GM19468 (cell line): ENCODE results near the gene BOLA2B.
"Not testable (repeated sequence)": the region's sequence is repeated elsewhere in the genome, so short reads cannot be mapped to it uniquely, and the experiment has no call there.

Source experiments
- ATAC-seq: cut with Tn5 transposase; IDR thresholded peaks from one replicate; pipeline ENCODE4 v1.9.1; 2021; ENCODE audit warnings: mild to moderate bottlenecking, moderate library complexity, moderate number of reproducible peaks; ENCODE audit not compliant: unreplicated experiment; ENCODE audit errors: extremely low read depth

Gene BOLA2B

DNA sequence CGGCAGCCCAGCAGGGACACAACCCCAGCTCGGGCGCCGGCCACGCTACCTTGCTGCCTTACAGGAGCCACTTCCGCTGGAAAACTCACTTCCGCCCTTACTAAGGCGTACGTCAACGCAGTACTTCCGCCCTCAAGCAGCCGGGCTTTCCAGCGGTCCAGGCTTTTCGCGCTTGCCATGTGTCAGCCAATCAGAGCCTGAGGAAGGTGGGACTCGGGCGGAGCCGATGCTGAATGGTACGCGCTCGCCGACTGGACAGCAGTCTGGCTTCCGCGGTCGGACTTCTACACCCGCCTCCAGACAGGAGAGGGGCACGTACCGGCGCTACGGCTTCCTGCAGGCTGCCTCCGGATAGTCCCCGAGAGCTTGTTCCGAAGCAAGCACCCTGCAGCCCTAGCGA is at the start of gene BOLA2B, which contains the start of gene SLX1A:
TSS of gene BOLA2B (minus strand) at position 52 of the 400 bp plus-strand sequence. CDS start 71 bp downstream, outside the sequence.
TSS of gene SLX1A (plus strand) at position 261 of the 400 bp plus-strand sequence. CDS start 210 bp downstream, outside the sequence.
- peak; percentile 90 for ATAC-seq

DNA sequence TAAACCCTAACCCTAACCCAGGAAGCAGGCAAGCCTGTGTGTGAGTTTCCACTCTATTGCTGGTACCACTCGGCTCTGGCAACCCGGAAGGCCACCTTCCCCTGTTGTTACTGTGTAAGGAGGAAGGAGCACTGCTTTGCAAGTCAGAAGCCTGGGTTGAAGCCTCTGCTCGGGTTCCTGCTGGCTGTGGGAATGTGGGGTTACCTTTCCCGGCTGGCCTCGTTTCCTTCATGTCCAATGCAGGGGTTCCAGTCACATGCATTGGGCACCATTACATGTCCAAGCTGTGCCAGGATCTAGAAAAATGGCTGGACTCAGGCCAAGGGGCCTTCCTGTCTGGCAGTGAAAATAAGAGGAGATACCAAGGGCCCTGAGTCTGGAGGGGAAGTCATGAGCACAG is 23.6 kb upstream of the BOLA2B start:
- ATAC-seq = not testable (repeated sequence)

DNA sequence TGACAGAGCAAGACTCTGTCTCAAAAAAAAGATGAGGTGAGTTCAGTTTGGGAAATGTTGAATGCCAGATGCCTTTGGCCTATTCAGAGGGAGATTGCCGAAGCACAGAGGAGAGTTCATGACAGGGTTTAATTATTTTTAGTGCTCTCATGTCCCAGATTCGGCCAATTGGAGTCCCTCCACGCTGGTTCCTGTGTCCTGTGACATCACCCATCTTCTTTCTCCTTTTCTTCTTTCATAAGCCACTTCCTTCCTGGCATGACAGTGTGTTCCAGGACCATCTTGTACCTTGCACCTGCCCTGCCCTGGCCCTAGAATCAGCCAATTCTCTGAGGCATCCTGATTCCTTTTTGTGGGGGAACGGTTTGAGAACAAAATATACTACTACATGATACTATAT is 17.9 kb upstream of the BOLA2B start:
- ATAC-seq = not testable (repeated sequence)

DNA sequence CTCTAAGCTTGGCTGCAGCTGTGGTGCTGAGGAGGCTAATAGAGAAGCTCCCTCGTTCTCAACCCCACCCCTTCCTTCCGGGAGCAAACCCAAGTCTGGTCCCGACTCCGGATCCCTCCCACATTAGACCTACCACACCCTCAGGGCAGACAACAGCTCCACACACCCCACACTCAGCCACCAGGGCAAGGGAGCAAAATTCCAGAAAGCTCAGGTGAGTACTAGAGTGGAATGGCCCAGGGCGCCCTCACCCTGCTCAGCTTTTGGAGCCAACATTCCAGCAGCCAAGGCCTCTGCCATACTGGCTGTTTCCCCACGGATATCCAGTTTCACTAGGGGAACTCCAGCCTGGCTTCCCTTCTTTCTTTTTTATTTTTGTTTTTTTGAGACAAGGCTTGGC is 15.6 kb upstream of the BOLA2B start:
- ATAC-seq = not testable (repeated sequence)

DNA sequence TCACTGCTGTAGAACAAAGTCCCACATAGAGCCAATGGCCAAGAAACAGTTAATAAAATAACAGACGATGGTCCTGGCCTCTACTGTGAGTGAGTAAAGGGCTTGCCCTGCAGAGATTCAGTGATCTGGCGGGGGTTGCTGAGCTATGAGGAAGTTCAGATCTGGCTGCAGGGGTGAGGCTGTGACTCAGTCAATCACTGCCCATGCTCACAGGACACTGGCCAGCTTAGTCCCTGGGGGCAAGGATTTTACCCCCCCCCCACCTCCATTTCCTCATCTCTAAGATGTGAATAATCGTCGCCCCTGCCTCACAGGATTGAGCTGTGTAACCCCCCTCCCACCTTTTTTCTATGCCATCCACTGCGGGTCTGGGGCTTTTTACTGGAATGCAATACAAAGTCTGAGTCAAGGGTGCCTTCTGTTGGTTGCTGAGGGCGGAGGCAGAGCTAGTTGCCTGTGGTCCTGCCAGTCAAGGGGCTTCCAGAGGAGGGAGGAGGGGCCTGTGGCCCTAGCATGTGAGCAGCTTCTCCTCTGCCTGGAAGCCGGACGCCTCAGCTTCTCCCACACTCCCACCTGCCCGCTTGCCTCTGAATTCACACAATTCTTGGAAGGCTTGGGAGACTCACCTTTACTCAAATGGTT is 13.7 kb upstream of the BOLA2B start:
- not testable (repeated sequence) for ATAC-seq

DNA sequence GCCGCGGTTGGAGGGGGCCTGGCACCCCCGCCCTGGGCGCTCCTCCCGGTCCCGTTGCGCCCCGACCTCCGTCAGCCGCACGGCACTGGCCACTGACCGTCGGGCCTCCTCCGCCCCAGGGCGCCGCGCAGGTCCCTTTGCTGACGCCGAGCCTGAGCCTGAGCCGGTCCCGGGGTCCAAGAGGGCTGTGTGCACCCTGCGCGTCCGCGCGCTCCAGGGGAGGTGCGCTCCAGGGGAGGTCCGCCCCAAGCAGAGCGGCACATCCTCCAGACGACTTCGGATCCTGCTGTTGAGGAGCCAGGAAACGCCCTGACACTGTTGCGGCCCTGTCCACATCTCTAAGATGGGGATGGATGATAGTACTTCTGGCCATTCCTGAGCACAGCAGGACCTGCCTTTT is 12.8 kb upstream of the BOLA2B start:
- not testable (repeated sequence) for ATAC-seq

DNA sequence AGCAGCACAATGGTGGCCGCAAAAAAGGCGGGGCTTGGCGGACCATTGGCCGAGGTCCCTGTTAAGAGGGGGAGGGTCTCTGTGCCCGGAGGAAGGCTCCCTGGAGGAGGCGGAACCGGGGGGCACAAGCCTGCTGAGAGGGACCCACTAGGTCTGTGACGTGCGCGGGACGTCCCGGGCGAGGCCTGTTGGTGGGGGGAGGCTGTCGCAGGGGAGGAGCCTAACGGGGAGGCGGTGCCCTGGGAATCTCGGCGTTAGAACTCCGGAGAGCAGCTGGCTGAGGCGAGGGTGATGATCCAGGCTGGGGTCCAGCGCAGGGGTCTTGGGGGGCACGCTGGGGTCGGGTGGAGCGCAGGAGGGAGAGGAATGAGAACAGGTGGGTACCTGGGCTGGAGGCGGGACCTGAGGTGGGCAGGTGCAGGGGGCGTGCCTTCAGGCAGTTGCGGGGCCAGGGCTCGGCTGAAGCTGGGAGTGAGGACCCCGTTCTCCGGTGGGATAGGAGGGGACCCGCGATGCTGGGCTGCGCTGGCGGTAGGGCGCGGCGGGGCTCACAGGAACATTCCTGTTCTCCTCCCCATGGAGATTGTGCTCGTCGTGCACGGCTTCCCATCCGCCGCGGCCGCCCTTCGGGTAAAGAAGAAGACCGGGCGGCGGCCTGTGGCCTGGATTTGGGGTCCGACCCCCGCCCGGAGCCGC is 12.2 kb upstream of the BOLA2B start:
- ATAC-seq = not testable (repeated sequence)

DNA sequence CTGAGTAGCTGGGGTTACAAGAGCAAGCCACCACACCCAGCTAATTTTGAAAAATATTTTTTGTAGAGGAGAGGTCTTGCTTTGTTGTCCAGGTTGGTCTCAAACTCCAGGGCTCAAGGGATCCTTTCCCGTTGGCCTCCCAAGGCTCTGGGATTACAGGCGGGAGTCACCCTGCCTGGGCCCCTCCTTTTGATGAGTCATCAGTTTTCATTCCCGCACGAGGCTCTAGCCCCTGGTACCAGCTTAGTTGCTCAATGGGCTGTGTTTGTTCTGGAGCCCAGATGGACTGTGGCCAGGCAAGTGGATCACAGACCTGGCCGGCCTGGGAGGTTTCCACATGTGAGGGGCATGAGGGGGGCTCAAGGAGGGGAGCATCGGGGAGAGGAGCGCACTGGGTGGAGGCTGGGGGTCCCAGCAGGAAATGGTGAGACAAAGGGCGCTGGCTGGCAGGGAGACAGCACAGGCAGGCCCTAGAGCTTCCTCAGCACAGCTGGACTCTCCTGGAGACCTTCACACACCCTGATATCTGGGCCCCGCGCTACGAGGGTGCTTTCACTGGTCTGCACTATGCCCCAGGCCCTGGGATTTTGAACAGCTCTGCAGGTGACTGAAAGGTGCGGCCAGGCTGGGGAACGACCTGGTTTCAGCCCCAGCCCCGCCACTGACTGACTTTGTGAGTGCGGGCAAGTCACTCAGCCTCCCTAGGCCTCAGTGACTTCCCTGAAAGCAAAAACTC is 6.3 kb upstream of the BOLA2B start:
- not testable (repeated sequence) for ATAC-seq

DNA sequence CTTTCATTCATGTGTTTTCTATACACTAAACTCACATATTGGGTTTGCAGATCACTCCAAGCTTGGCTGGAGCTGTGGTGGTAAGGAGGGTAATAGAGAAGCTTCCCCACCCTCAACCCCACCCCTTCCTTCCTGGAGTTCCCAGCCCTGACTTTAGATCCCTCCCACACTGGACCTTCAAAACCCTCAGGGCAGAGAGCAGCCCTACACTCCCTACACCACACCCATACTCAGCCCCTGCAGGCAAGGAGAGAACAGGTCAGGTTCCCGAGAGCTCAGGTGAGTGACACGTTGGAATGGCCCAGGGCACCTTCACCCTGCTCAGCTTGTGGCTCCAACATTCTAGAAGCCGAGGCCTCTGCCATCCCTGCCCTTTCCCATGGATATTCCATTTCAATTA is 5.6 kb upstream of the BOLA2B start, which contains the start of gene SULT1A3:
TSS of gene SULT1A3 (plus strand) at position 207 of the 400 bp plus-strand sequence. CDS start 1,474 bp downstream, outside the sequence.
- ATAC-seq = not testable (repeated sequence)

DNA sequence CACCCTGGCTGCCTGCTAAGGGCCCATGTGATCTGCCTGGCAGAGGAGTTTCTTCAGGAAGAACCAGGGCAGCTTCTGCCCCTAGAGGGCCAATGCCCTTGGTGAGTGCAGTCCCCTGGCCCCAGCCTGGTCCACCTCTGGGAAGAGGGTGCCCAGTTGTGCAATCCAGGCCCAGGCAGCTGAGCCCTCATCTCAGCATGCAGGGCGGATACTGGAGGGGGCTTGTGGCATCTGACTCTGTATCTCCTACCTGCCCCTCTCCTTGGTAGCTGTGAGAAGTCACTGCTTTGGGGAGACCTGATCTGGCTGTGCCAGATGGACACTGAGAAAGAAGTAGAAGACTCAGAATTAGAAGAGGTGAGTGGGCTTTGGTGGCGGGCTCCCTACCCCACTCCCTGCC is 3.5 kb upstream of the BOLA2B start:
- not testable (repeated sequence) for ATAC-seq

DNA sequence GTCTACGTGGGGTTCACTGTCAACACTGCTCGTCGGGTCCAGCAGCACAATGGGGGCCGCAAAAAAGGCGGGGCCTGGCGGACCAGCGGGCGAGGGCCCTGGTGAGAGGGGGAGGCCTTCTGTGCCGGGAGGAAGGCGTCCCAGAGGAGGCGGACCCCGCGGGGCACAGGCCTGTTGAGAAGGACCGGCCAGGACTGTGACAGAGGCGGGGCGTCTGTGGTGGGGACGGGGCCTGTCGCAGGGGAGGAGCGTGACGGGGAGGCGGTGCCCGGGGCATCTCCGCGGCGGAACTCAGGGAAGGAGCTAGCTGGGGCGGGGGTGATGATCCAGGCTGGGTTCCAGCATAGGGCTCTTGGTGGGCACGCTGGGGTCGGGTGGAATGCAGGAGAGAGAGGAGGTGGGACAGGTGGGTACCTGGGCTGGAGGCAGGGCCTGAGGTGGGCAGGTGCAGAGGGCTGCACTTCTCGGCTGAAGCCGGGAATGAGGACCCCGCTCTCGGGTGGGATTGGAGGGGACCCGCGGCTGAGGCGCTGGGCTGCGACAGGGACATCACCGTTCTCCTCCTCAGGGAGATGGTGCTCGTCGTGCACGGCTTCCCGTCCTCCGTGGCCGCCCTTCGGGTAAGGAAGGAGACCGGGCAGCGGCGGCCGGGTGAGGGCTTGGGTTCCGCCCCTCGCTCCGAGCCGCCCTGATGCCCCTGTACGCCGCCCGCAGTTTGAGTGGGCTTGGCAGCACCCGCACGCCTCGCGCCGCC is 883 bp upstream of the BOLA2B start:
- peak; percentile 15 for ATAC-seq

DNA sequence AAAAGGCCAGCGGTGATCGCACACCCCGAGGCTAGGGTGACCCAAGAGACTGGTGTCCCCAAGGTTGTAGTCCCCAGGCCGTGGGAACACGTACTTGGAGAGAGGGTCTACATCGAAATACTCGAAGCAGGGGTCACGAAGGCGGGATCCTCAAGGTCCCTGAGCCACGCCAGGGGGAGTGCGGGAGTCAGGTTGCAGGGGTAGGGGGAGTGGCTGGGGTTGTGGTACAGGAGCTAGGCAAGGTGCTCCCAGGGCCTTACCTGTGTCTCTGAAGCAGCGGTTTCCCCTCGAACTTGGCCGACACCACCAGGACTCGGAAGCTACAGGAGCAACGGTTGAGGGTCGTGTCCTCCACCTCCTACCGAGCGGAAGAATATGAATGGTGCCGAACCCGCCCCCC is 368 bp downstream of the BOLA2B start:
- not testable (repeated sequence) for ATAC-seq

DNA sequence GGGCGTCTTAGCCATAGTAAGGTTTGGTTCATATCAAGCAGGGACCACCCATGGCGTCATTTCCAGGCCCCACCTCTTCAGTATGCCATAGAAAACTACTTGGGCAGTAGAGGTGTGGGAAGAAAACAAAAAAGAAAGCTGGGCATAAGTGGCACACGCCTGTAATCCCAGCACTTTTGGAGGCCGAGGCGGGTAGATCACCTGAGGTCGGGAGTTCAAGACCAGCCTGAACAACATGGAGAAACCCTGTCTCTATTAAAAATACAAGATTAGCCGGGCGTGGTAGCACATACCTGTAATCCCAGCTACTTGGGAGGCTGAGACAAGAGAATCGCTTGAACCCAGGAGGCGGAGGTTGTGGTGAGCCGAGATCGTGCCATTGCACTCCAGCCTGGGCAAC is 2.3 kb downstream of the BOLA2B start:
- ATAC-seq = not testable (repeated sequence)

DNA sequence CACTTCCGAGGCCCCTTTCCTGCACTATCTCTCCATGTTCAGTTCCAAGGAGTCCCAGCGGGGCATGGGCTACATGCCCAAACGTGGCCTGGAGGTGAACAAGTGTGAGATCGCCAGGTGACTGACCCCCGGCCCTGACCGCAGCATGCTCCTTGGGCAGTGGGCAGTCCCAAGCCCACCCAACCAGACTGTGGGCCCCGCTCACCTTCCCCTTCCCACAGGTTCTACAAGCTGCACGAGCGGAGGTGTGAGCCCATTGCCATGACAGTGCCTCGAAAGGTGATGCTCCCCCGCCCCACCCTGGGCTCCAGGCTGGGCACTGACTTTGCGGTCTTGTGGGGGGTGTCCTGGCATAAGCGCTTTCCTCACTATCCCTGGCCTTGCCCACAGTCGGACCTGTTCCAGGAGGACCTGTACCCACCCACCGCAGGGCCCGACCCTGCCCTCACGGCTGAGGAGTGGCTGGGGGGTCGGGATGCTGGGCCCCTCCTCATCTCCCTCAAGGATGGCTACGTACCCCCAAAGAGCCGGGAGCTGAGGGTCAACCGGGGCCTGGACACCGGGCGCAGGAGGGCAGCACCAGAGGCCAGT is 5.4 kb downstream of the BOLA2B start:
- no peak for ATAC-seq

DNA sequence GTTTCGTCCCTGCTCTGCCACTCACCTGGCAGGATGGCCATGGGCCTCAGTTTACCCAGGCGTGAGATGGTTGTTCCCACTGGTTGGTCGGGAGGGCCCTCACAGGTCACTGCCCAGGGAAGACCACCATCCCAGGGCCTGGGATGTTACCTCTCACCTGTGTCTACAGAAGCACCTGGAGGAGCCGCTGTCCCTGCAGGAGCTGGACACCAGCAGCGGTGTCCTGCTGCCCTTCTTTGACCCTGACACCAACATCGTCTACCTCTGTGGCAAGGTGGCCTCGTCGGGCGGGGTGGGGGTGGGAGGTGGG is 6.0 kb downstream of the BOLA2B start:
- ATAC-seq = no peak

DNA sequence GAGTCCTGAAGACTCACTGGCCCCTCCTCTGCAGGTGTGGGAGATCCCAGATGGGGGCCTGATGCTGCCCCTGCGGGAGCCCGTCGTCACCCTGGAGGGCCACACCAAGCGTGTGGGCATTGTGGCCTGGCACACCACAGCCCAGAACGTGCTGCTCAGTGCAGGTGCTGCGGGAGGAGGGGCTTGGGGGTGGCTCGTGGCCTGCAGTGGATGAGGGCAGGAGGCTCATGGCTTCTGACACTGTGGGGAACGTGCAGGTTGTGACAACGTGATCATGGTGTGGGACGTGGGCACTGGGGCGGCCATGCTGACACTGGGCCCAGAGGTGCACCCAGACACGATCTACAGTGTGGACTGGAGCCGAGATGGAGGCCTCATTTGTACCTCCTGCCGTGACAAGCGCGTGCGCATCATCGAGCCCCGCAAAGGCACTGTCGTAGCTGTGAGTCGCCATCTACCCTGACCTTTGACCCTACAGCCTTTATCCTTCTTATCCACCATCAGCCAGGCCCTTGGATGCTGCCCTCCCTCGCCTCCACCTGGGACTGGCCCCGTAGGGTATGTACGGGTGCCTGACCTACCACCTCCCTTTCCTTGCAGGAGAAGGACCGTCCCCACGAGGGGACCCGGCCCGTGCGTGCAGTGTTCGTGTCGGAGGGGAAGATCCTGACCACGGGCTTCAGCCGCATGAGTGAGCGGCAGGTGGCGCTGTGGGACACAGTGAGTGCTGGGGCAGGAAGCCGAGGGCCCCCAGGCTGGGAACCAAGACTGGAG is 6.5 kb downstream of the BOLA2B start:
- ATAC-seq = no peak

DNA sequence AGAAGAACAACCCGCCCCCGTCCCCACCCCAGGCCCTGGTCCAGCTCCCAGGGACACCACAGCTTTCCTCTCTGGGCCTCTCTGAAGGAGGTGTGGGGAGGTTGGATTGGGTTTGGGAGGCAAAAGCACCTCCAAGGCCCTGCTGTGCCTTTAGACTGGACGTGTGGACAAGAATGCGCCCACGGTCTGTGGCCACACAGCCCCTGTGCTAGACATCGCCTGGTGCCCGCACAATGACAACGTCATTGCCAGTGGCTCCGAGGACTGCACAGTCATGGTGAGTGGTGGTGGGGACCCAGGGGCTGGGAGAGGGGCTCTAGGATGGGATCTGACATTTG is 7.1 kb downstream of the BOLA2B start:
- no peak for ATAC-seq

DNA sequence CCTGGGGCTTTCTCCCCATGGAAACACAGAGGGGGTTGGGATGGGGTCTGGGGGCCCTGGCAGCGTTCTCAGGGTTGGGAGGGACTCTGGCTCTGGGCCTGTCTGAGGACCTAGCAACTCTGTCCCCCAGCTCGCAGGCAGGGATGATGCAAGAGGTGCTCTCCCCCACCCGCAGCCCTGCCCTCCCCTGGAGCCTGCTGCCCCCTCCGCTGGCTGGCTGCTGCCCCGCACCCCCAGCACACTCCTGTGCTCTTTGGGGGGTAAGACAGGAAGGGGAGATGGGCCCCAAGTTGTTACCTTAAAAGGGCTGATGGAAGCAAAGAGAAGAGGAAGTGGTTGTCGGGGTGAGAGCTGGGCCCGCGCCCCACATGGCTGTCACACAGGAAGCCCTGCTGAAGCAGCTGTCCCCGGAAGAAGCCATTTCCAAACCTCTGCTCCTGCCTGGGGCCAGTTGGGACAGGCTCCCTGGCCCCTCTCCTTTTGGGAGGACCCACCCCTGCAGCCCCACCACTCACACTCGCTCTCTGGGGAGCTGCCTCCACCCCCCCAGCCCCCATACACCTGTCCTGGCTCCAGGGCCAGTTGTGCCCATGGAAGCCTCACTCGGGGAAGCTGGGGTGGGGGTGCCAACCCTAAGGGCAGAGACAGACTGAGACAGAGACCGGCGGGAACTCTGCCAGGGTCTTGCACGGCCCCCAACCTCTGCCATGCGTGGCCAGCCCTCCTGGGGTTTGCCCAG is 7.6 kb downstream of the BOLA2B start:
- no peak for ATAC-seq
